ENCODE results near the gene HES6.

HES6 gene

DNA sequence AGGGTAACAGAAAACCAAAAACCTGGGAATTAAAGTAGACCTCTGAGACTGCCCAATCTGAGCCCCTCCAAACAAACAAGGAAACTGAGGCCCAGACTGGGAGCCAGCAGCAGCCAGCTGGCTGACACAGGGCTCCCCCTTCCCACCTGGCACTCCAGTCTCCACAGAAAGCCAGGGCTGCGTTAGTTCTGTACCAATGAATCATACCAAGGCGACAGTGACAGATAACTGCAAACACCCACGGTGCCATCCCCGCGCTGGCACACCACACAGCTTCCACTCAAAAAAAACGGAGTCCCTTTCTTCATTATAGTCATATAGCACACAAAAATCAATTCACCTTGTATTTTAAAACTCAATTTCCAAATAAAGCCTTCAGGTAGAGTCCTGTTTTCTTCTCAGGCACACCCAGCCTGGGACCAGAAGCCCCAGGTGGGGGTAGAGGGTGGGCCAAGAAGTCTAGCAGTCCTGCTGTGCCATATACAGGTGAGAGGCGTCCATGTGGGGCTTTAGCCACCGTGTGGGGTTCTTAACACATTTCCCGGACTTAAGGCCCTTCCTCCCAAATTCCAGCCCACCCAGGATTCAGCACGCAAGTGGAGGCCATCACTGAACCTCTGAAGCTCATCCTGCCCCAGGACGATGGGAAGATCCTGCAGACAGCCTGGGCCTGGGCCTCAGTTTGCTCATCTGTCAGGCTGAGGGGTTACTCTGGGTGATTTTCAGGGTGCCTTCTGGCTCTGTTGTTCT, 47.3 kb upstream of the HES6 start:
- peak overlapping the region; percentile 88 for H3K4me3 ChIP-seq (ENCODE audit: severe bottlenecking)
- TF ChIP-seq, protein P1, sequence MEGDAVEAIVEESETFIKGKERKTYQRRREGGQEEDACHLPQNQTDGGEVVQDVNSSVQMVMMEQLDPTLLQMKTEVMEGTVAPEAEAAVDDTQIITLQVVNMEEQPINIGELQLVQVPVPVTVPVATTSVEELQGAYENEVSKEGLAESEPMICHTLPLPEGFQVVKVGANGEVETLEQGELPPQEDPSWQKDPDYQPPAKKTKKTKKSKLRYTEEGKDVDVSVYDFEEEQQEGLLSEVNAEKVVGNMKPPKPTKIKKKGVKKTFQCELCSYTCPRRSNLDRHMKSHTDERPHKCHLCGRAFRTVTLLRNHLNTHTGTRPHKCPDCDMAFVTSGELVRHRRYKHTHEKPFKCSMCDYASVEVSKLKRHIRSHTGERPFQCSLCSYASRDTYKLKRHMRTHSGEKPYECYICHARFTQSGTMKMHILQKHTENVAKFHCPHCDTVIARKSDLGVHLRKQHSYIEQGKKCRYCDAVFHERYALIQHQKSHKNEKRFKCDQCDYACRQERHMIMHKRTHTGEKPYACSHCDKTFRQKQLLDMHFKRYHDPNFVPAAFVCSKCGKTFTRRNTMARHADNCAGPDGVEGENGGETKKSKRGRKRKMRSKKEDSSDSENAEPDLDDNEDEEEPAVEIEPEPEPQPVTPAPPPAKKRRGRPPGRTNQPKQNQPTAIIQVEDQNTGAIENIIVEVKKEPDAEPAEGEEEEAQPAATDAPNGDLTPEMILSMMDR (IDR thresholded peaks at IDR 0.05; ENCODE audit: poor library complexity, severe bottlenecking): no peak
- peak overlapping the region; percentile 85 for H3K27ac ChIP-seq (ENCODE audit: poor library complexity, severe bottlenecking)
- H3K27me3 ChIP-seq (ENCODE audit: insufficient read depth, poor library complexity, severe bottlenecking): no peaks in the 10 kb centered on the region
- no peak for ATAC-seq (ENCODE audit: low read depth)
- H3K36me3 ChIP-seq (ENCODE audit: low read depth): no peaks in the 10 kb centered on the region
- peaks cover 44% of the 10 kb centered on the region for H3K4me1 ChIP-seq (ENCODE audit: insufficient read depth, poor library complexity, severe bottlenecking)
- H3K9me3 ChIP-seq (ENCODE audit: severe bottlenecking): no peaks in the 10 kb centered on the region
- DNase-seq (ENCODE audit: low spot score): no peak

DNA sequence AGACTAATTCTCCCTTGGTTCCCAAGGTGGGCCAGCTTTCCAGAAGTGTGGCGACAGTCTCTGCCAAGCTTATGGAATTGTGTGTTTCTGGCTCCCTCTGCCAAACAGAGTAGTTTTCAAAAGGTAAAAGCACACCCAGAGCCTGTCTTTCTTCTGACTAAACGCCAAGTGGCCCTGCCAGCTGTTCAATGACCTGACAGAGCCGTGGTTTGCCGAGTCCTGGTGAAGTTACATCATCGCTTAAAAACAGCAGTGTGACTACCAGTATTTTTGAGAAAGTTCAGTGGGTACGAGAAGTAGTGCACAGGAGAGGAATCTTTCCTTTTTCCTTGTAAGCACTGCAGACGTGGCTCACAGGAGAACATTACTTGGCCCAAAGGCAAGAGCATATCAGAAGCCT, 46.7 kb upstream of the HES6 start:
- Histone ChIP-seq H3K9me3 (ENCODE audit: severe bottlenecking) (no peaks in the 10 kb centered on the region), H3K36me3 (ENCODE audit: low read depth) (no peaks in the 10 kb centered on the region), H3K4me1 (ENCODE audit: insufficient read depth, poor library complexity, severe bottlenecking) (peaks cover 44% of the 10 kb centered on the region), H3K27me3 (ENCODE audit: insufficient read depth, poor library complexity, severe bottlenecking) (no peaks in the 10 kb centered on the region), H3K27ac (ENCODE audit: poor library complexity, severe bottlenecking) (peak overlapping the region; percentile 85), H3K4me3 (ENCODE audit: severe bottlenecking) (peak overlapping the region; percentile 88)
- DNase-seq (ENCODE audit: low spot score): no peak
- TF ChIP-seq, protein P1 (IDR thresholded peaks at IDR 0.05; ENCODE audit: poor library complexity, severe bottlenecking): no peak
- no peak for ATAC-seq (ENCODE audit: low read depth)

- H3K9me3 ChIP-seq (ENCODE audit: severe bottlenecking): no peaks in the 10 kb centered on the region
- H3K27ac ChIP-seq (ENCODE audit: poor library complexity, severe bottlenecking): peak overlapping the region; percentile 85
- DNase-seq (ENCODE audit: low spot score) (no peak), ATAC-seq (ENCODE audit: low read depth) (no peak)
- no peaks in the 10 kb centered on the region for H3K27me3 ChIP-seq (ENCODE audit: insufficient read depth, poor library complexity, severe bottlenecking)
- H3K4me3 ChIP-seq (ENCODE audit: severe bottlenecking): no peak overlapping the region
- TF ChIP-seq, protein P1 (IDR thresholded peaks at IDR 0.05; ENCODE audit: poor library complexity, severe bottlenecking): no peak
- no peaks in the 10 kb centered on the region for H3K36me3 ChIP-seq (ENCODE audit: low read depth)
- H3K4me1 ChIP-seq (ENCODE audit: insufficient read depth, poor library complexity, severe bottlenecking): peaks cover 42% of the 10 kb centered on the region
Measured at GRCh38 chr2:238286095-238286494, 46.3 kb upstream of the HES6 start.

GRCh38 chr2:238285653-238286082, 45.8 kb upstream of the HES6 start:
- DNase-seq (ENCODE audit: low spot score): peak; percentile 90
- Histone ChIP-seq H3K4me3 (ENCODE audit: severe bottlenecking) (no peak overlapping the region), H3K36me3 (ENCODE audit: low read depth) (no peaks in the 10 kb centered on the region), H3K27ac (ENCODE audit: poor library complexity, severe bottlenecking) (peak overlapping the region; percentile 85), H3K9me3 (ENCODE audit: severe bottlenecking) (no peaks in the 10 kb centered on the region), H3K27me3 (ENCODE audit: insufficient read depth, poor library complexity, severe bottlenecking) (no peaks in the 10 kb centered on the region), H3K4me1 (ENCODE audit: insufficient read depth, poor library complexity, severe bottlenecking) (peaks cover 38% of the 10 kb centered on the region)
- TF ChIP-seq, protein P1 (IDR thresholded peaks at IDR 0.05; ENCODE audit: poor library complexity, severe bottlenecking): no peak
- ATAC-seq (ENCODE audit: low read depth): peak; percentile 51

Data from RWPE2 (cell line).